AG04450 (cell line): ENCODE data around the gene CCDC63. TPM values are rescaled to one million over a fixed set of nuclear protein-coding genes. Genes with fewer than 3 reads are reported as not detected.

ENCODE experiments used
- CTCF ChIA-PET: fragments of 300-600, 350-600 bp; formaldehyde crosslinking; extraction: SDS; loops from one replicate; lab custom pipeline; 2022; ENCODE audit warnings: antibody characterized with exemption, inconsistent platforms; lab: Charles Lee
- POLR2A ChIA-PET: fragments of 350-600 bp; formaldehyde crosslinking; extraction: SDS; loops from one replicate; lab custom pipeline; 2021; ENCODE audit warnings: antibody characterized with exemption, inconsistent platforms; lab: Yijun Ruan, JAX
- DNase-seq: peaks from one replicate; pipeline ENCODE4 v3.0.0-alpha.2; 2011; ENCODE audit warnings: low read depth, low spot score
- H3K27ac ChIP-seq: one replicate; pipeline ENCODE4 v1.5.1; 2012; ENCODE audit warnings: low read depth, low read length, control low read depth
- H3K27me3 ChIP-seq: one replicate; pipeline ENCODE4 v1.6.0; 2012; ENCODE audit warnings: low read length; ENCODE audit not compliant: control insufficient read depth, insufficient read depth
- H3K4me3 ChIP-seq: 2 replicates; pipeline ENCODE4 v1.5.1; 2011; ENCODE audit warnings: mild to moderate bottlenecking, low read depth, low read length, control low read depth
- H3K9me3 ChIP-seq: 2 replicates; pipeline ENCODE4 v1.5.1; 2012; ENCODE audit warnings: low read length; ENCODE audit not compliant: control insufficient read depth, insufficient read depth
- polyA minus RNA-seq: library from RNA; depleted of rRNA, polyadenylated mRNA; stranded (reverse); fragments of >200 nt; gene quantifications from 2 replicates; pipeline ENCODE4 v1.2.3, GENCODE V29; 2011; rRNA and poly(A)+ RNA removed
- polyA plus RNA-seq: library from polyadenylated mRNA; depleted of rRNA; stranded (reverse); fragments of >200 nt; gene quantifications from 2 replicates; pipeline ENCODE4 v1.2.3, GENCODE V29; 2011; rRNA removed
- TF ChIP-seq, protein P1 (sequence below): IDR thresholded peaks from 2 replicates; pipeline ENCODE4 v1.5.1; 2011; ENCODE audit warnings: low read depth, low read length, control low read depth, inconsistent platforms

CCDC63 gene
- polyA plus RNA-seq: not detected in 2 replicates
- polyA minus RNA-seq: not detected in 2 replicates

DNA sequence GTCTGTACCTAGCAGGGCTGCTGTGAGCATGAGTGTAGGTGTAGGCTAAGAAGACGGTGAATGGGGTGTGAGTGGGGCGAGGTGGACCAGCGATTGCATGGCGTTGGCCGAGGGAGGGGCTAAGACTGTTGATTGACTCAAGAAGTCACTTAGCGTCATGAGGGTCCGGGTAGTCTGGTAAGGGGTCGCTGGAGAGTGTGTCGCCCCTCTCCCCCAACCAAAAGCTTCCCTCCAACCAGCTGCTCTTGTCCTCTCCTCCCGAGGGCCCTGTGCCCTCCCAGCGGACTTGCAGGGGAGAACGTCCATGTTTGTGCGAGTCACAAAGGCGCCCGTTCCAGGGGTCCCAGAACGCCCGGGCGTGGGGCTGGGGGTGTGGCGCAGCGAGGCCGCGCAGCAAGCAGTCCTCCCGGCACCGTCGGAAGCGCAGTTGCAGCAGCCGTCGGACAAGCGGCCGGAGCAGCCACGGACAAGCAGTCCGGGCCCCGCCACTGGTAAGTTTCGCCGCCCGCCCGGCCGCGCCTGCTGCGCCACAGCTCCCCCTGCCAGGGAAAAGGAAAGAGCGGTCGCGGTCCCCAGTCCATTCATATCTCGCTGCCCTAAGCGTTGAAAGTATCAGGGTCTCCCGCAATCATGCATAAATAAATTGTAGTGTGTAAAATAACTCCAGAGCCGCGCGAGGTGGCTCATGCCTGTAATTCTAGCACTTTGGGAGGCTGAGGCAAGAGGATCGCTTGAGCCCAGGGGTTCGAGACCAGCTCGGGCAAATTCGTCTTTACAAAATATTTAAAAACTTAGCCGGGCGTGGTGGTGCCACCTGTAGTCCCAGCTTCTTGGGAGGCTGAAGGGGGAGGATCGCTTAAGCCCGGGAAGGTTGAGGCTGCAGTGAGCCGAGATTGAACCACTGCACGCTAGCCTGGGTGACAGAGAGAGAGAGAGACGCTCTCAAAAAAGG lies at the start of gene CCDC63:
Gene CCDC63, plus strand, starts transcription at position 373 of the 952 bp plus-strand sequence. CDS start 5,968 bp downstream, outside the sequence.
- CTCF ChIA-PET: interaction anchor here (0.7 to 0.8 kb wide), 2 partner anchors 11 to 20 kb away, joined by 3 to 4 read pairs; no protein-coding TSS in a partner anchor
- no peak for DNase-seq
- POLR2A ChIA-PET: no interaction called here
- Histone ChIP-seq H3K4me3 (no peak within 1 kb of the TSS), H3K27me3 (peaks cover 22% of the 10 kb centered on the region), H3K27ac (no peak within 1 kb of the TSS), H3K9me3 (no peaks in the 10 kb centered on the region; the same call in 1 of the 2 replicates)
- TF ChIP-seq, protein P1, sequence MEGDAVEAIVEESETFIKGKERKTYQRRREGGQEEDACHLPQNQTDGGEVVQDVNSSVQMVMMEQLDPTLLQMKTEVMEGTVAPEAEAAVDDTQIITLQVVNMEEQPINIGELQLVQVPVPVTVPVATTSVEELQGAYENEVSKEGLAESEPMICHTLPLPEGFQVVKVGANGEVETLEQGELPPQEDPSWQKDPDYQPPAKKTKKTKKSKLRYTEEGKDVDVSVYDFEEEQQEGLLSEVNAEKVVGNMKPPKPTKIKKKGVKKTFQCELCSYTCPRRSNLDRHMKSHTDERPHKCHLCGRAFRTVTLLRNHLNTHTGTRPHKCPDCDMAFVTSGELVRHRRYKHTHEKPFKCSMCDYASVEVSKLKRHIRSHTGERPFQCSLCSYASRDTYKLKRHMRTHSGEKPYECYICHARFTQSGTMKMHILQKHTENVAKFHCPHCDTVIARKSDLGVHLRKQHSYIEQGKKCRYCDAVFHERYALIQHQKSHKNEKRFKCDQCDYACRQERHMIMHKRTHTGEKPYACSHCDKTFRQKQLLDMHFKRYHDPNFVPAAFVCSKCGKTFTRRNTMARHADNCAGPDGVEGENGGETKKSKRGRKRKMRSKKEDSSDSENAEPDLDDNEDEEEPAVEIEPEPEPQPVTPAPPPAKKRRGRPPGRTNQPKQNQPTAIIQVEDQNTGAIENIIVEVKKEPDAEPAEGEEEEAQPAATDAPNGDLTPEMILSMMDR: peak; percentile 43

DNA sequence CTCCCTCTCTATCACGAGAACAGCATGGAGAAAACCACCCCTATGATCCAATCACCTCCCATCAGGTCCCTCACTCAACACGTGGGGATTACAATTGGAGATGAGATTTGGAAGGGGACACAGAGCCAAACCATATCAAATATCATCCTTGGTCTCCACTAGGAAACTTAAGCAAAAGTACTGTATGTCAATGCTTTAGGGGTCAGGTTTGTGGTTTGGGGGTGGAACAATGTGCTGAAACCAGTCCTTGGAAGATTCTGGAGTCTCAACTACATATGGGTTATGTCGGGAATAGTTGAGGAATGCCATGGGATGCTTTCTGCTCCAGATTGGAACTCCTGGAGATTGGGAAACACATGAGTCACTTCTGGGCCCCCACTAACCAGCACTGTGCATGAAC lies 48.3 kb upstream of the CCDC63 start:
- POLR2A ChIA-PET: no interaction called here
- no peak overlapping the region for H3K4me3 ChIP-seq
- CTCF ChIA-PET: no interaction called here
- H3K27ac ChIP-seq: no peak overlapping the region
- no peaks in the 10 kb centered on the region for H3K9me3 ChIP-seq
- H3K27me3 ChIP-seq: peaks cover 2% of the 10 kb centered on the region
- TF ChIP-seq, protein P1: no peak
- DNase-seq: no peak

DNA sequence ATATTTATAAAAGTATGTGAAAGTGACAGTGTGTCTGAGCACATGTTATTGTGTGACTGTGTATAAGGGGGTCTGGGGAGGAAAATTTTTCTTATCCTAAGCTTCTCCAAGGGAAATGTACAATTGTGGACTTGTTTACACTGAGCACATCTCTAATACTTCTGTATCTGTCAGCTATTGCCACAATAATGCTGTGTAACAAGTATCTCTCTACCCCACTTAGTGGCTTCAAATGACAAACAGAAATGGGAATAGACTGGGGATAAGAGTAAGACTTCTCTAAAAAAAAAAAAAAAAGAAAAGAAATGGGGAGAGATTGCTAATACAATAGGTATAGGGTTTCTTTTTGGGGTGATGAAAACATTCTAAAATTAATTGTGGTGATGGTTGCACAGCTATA lies 44.3 kb upstream of the CCDC63 start:
- POLR2A ChIA-PET: no interaction called here
- Histone ChIP-seq H3K27me3 (peaks cover 2% of the 10 kb centered on the region), H3K9me3 (peaks cover 3% of the 10 kb centered on the region; the same call in 1 of the 2 replicates), H3K27ac (no peak overlapping the region), H3K4me3 (no peak overlapping the region)
- CTCF ChIA-PET: no interaction called here
- DNase-seq: no peak
- TF ChIP-seq, protein P1: no peak

- no peak for DNase-seq
- CTCF ChIA-PET: no interaction called here
- H3K9me3 ChIP-seq: peaks cover 3% of the 10 kb centered on the region; the same call in 1 of the 2 replicates
- H3K4me3 ChIP-seq: no peak overlapping the region
- peaks cover 2% of the 10 kb centered on the region for H3K27me3 ChIP-seq
- POLR2A ChIA-PET: no interaction called here
- no peak overlapping the region for H3K27ac ChIP-seq
- TF ChIP-seq, protein P1: no peak
Observed at GRCh38 chr12:110804406-110804805, 42.4 kb upstream of the CCDC63 start.

GRCh38 chr12:110807640-110808039 lies 39.1 kb upstream of the CCDC63 start:
- CTCF ChIA-PET: no interaction called here
- TF ChIP-seq, protein P1: no peak
- no peak for DNase-seq
- POLR2A ChIA-PET: no interaction called here
- H3K9me3 ChIP-seq: peaks cover 3% of the 10 kb centered on the region; the same call in 1 of the 2 replicates
- no peak overlapping the region for H3K4me3 ChIP-seq
- H3K27ac ChIP-seq: no peak overlapping the region
- no peaks in the 10 kb centered on the region for H3K27me3 ChIP-seq
